Neural cell (in vitro differentiated cells): ENCODE measurements around the gene RRBP1. TPM values are rescaled to one million over a fixed set of nuclear protein-coding genes. Genes with fewer than 3 reads are reported as not detected.

Experiments
- H2AFZ ChIP-seq: fragments of 200-600, 300-800 bp; sonication (generic), shearing (Covaris generic); 2 replicates; pipeline ENCODE4 v1.6.0; 2014; ENCODE audit warnings: low read depth, mild to moderate bottlenecking, antibody characterized with exemption, low read length, moderate library complexity
- H3F3A ChIP-seq: fragments of 200-600 bp; shearing (Covaris generic); 2 replicates; pipeline ENCODE4 v1.6.1; 2016; ENCODE audit warnings: mild to moderate bottlenecking, moderate library complexity, mixed read lengths, antibody characterized with exemption, low read length; ENCODE audit not compliant: insufficient read depth, poor library complexity, severe bottlenecking
- H3K27ac ChIP-seq: fragments of 200-600, 300-800 bp; sonication (generic), shearing (Covaris generic); 2 replicates; pipeline ENCODE4 v1.5.1; 2014; ENCODE audit warnings: mild to moderate bottlenecking, low read length, moderate library complexity
- H3K27me3 ChIP-seq: fragments of 300-800, 200-600 bp; sonication (generic), shearing (Covaris generic); 2 replicates; pipeline ENCODE4 v1.6.0; 2014; ENCODE audit warnings: mild to moderate bottlenecking, low read depth, low read length, moderate library complexity; ENCODE audit not compliant: insufficient read depth
- H3K36me3 ChIP-seq: fragments of 300-800, 200-600 bp; sonication (generic), shearing (Covaris generic); 2 replicates; pipeline ENCODE4 v1.5.1; 2014; ENCODE audit warnings: mild to moderate bottlenecking, antibody characterized with exemption, low read length, moderate library complexity; ENCODE audit not compliant: insufficient read depth
- H3K4me2 ChIP-seq: fragments of 300-800, 200-600 bp; sonication (generic), shearing (Covaris generic); 2 replicates; pipeline ENCODE4 v1.6.0; 2014; ENCODE audit warnings: mild to moderate bottlenecking, low read length
- H3K4me3 ChIP-seq: fragments of 300-800, 200-600 bp; sonication (generic), shearing (Covaris generic); 2 replicates; pipeline ENCODE4 v1.5.1; 2014; ENCODE audit warnings: mild to moderate bottlenecking, low read length, moderate library complexity
- H3K79me2 ChIP-seq: fragments of 200-600 bp; shearing (Covaris generic); replicated peaks from 2 replicates; pipeline ENCODE4 v1.6.0; 2014; ENCODE audit warnings: mild to moderate bottlenecking, low read length, moderate library complexity; ENCODE audit not compliant: insufficient read depth
- H3K9ac ChIP-seq: fragments of 300-800, 200-600 bp; sonication (generic), shearing (Covaris generic); 2 replicates; pipeline ENCODE4 v1.6.1; 2016; ENCODE audit warnings: mild to moderate bottlenecking, low read length, mixed read lengths
- H3K9me2 ChIP-seq: fragments of 200-600 bp; shearing (Covaris generic); 2 replicates; pipeline ENCODE4 v1.6.1; 2016; ENCODE audit warnings: mild to moderate bottlenecking, low read length, mixed read lengths; ENCODE audit not compliant: insufficient read depth
- H3K9me3 ChIP-seq: fragments of 200-600, 300-800 bp; sonication (generic), shearing (Covaris generic); 2 replicates; pipeline ENCODE4 v1.6.1; 2016; ENCODE audit warnings: mild to moderate bottlenecking, mixed run types, low read length, moderate library complexity, mixed read lengths
- H4K20me1 ChIP-seq: fragments of 200-600 bp; shearing (Covaris generic); 2 replicates; pipeline ENCODE4 v1.6.1; 2016; ENCODE audit warnings: mild to moderate bottlenecking, mixed run types; ENCODE audit not compliant: insufficient read depth
- CTCF ChIP-seq: fragments of 450-650 bp; IDR thresholded peaks from 2 replicates; pipeline ENCODE4 v1.5.1; 2014; ENCODE audit warnings: antibody characterized with exemption, mild to moderate bottlenecking, moderate library complexity; ENCODE audit not compliant: poor library complexity, severe bottlenecking
- EP300 ChIP-seq: fragments of 450-650 bp; conservative IDR thresholded peaks from 2 replicates; pipeline ENCODE4 v1.6.1; 2014; ENCODE audit warnings: antibody characterized with exemption, mild to moderate bottlenecking, moderate library complexity; ENCODE audit not compliant: poor library complexity, severe bottlenecking
- EZH2 ChIP-seq: fragments of 200-600, 300-800 bp; shearing (Covaris generic), sonication (generic); IDR thresholded peaks from 2 replicates; pipeline ENCODE4 v1.6.1; 2014; ENCODE audit warnings: antibody characterized with exemption, low read length, borderline replicate concordance, mild to moderate bottlenecking; ENCODE audit not compliant: insufficient read depth, poor library complexity, severe bottlenecking
- MXI1 ChIP-seq: fragments of 450-650 bp; conservative IDR thresholded peaks from 2 replicates; pipeline ENCODE4 v1.6.1; 2014; ENCODE audit warnings: antibody characterized with exemption, mild to moderate bottlenecking; ENCODE audit not compliant: poor library complexity, severe bottlenecking
- POLR2AphosphoS5 ChIP-seq: IDR thresholded peaks from 2 replicates; pipeline ENCODE4 v1.6.1; 2012
- RAD21 ChIP-seq: fragments of 450-650 bp; conservative IDR thresholded peaks from 2 replicates; pipeline ENCODE4 v1.6.1; 2014; ENCODE audit warnings: antibody characterized with exemption, mild to moderate bottlenecking, moderate library complexity
- REST ChIP-seq: IDR thresholded peaks from 2 replicates; pipeline ENCODE4 v1.6.1; 2012; ENCODE audit warnings: borderline replicate concordance
- SMC3 ChIP-seq: fragments of 450-650 bp; conservative IDR thresholded peaks from 2 replicates; pipeline ENCODE4 v1.6.1; 2014; ENCODE audit warnings: antibody characterized with exemption, mild to moderate bottlenecking, moderate library complexity; ENCODE audit not compliant: poor library complexity
- TAF1 ChIP-seq: IDR thresholded peaks from 2 replicates; pipeline ENCODE4 v1.6.1; 2012; ENCODE audit warnings: low read depth
- polyA plus RNA-seq: library from polyadenylated mRNA; depleted of rRNA; stranded (reverse); fragments of >200 nt; gene quantifications from 2 replicates; pipeline ENCODE4 v1.2.3, GENCODE V29; 2014

Gene RRBP1
- polyA plus RNA-seq, 1 donor from 2014 or later: 2.2 TPM

- Histone ChIP-seq H3K4me3 (no peak overlapping the region), H3K9ac (no peak overlapping the region), H3K36me3 (no peaks in the 10 kb centered on the region), H3K27ac (no peak overlapping the region), H4K20me1 (no peaks in the 10 kb centered on the region), H3K4me2 (no peak overlapping the region), H3F3A (no peaks in the 10 kb centered on the region), H3K9me2 (no peaks in the 10 kb centered on the region), H3K79me2 (no peaks in the 10 kb centered on the region), H2AFZ (no peak overlapping the region), H3K27me3 (no peaks in the 10 kb centered on the region), H3K9me3 (no peaks in the 10 kb centered on the region)
- TF ChIP-seq MXI1 (no peak), TAF1 (no peak), EP300 (no peak), RAD21 (no peak), CTCF (no peak), REST (no peak), SMC3 (no peak), EZH2 (no peak), POLR2AphosphoS5 (no peak)
Measured at GRCh38 chr20:17676942-17677341, 5.1 kb downstream of the RRBP1 start.

GRCh38 chr20:17676378-17676759 lies 5.7 kb downstream of the RRBP1 start:
- no peaks in the 10 kb centered on the region for H3F3A ChIP-seq
- no peaks in the 10 kb centered on the region for H3K9me3 ChIP-seq
- H3K36me3 ChIP-seq: no peaks in the 10 kb centered on the region
- H3K4me2 ChIP-seq: no peak overlapping the region
- TF ChIP-seq SMC3 (no peak), EZH2 (no peak), POLR2AphosphoS5 (no peak), EP300 (no peak), TAF1 (no peak), REST (no peak), MXI1 (no peak), CTCF (no peak), RAD21 (no peak)
- no peak overlapping the region for H2AFZ ChIP-seq
- no peaks in the 10 kb centered on the region for H4K20me1 ChIP-seq
- H3K27ac ChIP-seq: no peak overlapping the region
- H3K27me3 ChIP-seq: no peaks in the 10 kb centered on the region
- H3K9me2 ChIP-seq: no peaks in the 10 kb centered on the region
- no peak overlapping the region for H3K4me3 ChIP-seq
- no peaks in the 10 kb centered on the region for H3K79me2 ChIP-seq
- H3K9ac ChIP-seq: no peak overlapping the region
